HG02759 (cell line): ENCODE data around the gene EI24.
A peak's percentile ranks its signal among the peaks of the same experiment; 100 is the strongest.

Experiments
- ATAC-seq: cut with Tn5 transposase; IDR thresholded peaks from one replicate; pipeline ENCODE4 v1.9.1; 2021; ENCODE audit warnings: mild to moderate bottlenecking, moderate library complexity; ENCODE audit not compliant: unreplicated experiment

EI24 gene

DNA sequence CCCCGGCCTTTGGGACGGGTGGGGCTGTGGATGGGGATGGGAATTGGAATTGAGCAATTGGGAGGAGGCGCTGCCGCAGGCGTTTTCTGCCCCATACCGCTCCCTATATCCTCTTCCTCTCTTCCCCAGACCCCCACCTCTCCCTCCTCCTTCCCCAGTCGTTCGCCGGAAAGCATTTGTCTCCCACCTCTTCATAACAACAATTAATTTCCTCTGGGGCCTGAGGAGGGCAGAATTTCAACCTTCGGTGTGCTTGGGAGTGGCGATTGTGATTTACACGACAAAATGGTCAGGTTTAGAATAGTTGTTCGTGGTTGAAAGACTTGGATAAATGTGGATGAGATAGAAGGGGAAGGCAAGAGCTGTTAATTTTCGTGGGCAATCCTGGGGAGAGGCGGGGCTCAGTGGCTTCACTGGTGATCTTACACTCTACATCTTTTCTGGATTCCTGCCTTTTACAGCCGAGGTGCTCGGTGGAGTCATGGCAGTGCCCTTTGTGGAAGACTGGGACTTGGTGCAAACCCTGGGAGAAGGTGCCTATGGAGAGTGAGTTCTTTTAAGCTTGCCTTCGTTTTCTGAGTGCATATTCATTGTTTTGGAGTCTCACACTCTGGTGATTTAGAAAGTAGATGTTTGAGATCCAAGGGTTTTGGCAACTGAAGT lies 57.1 kb downstream of the EI24 start:
- peak; percentile 33 for ATAC-seq

DNA sequence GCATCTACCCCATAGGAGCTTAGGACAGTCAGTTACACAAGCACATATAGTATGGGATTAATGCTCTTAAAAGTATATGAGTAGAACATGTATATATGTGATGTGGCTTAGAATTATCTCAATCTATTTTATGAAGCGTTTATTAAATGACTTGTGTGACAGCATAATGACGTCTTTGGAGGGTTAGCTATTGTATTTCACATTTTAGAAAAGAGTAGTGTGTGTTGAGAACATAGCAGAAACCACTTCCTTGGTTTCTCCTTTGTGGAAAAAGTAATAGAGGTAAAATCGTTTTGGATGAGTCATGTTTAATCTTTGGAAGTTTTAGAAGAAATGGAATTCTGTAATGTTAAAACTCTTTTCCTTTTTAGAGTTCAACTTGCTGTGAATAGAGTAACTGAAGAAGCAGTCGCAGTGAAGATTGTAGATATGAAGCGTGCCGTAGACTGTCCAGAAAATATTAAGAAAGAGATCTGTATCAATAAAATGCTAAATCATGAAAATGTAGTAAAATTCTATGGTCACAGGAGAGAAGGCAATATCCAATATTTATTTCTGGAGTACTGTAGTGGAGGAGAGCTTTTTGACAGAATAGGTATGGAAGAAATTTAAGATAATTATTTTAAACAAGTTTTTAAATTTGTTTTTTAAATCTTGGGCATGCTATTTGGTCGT lies 58.1 kb downstream of the EI24 start:
- ATAC-seq: no peak
